IPS-18c (cell line): ENCODE data around the gene SLC26A11.
"Not testable (repeated sequence)": the region's sequence is repeated elsewhere in the genome, so short reads cannot be mapped to it uniquely, and the experiment has no call there.

Source experiments
- H3K4me3 ChIP-seq: 2 replicates; pipeline ENCODE4 v1.7.0; 2013; ENCODE audit warnings: low read depth, mild to moderate bottlenecking, low read length, moderate library complexity; ENCODE audit not compliant: insufficient read depth
- H3K9me3 ChIP-seq: one replicate; pipeline ENCODE4 v1.6.1; 2013; ENCODE audit warnings: mild to moderate bottlenecking, low read length, moderate library complexity; ENCODE audit not compliant: control insufficient read depth, insufficient read depth

The SLC26A11 gene

GRCh38 chr17:80261895-80262279, 41.7 kb downstream of the SLC26A11 start:
- H3K4me3 ChIP-seq = peak overlapping the region; percentile 85; the same call in 1 of the 2 replicates
- no peaks in the 10 kb centered on the region for H3K9me3 ChIP-seq

GRCh38 chr17:80262291-80262690, 42.1 kb downstream of the SLC26A11 start:
- Histone ChIP-seq H3K9me3 (no peaks in the 10 kb centered on the region), H3K4me3 (no peak overlapping the region; the same call in 1 of the 2 replicates)

- H3K9me3 ChIP-seq = no peaks in the 10 kb centered on the region
- no peak overlapping the region for H3K4me3 ChIP-seq
Observed at GRCh38 chr17:80262775-80263244, 42.6 kb downstream of the SLC26A11 start.

GRCh38 chr17:80263253-80264204, 43.3 kb downstream of the SLC26A11 start:
- no peak overlapping the region for H3K4me3 ChIP-seq
- H3K9me3 ChIP-seq = no peaks in the 10 kb centered on the region

GRCh38 chr17:80264205-80265075, 44.2 kb downstream of the SLC26A11 start:
- no peak overlapping the region for H3K4me3 ChIP-seq

GRCh38 chr17:80265205-80266068, 45.2 kb downstream of the SLC26A11 start:
- no peaks in the 10 kb centered on the region for H3K9me3 ChIP-seq
- H3K4me3 ChIP-seq = no peak overlapping the region

More at GRCh38 chr17:80264205-80265075, 44.2 kb downstream of the SLC26A11 start:
- H3K9me3 ChIP-seq = no peaks in the 10 kb centered on the region

GRCh38 chr17:80267391-80267790, 47.2 kb downstream of the SLC26A11 start:
- Histone ChIP-seq H3K4me3 (no peak overlapping the region), H3K9me3 (no peaks in the 10 kb centered on the region)

- no peak overlapping the region for H3K4me3 ChIP-seq
- H3K9me3 ChIP-seq = no peaks in the 10 kb centered on the region
Observed at GRCh38 chr17:80268427-80268826, 48.2 kb downstream of the SLC26A11 start.

GRCh38 chr17:80269405-80269807, 49.2 kb downstream of the SLC26A11 start:
- no peaks in the 10 kb centered on the region for H3K9me3 ChIP-seq
- no peak overlapping the region for H3K4me3 ChIP-seq

- peak overlapping the region; percentile 5; the same call in 1 of the 2 replicates for H3K4me3 ChIP-seq
- no peaks in the 10 kb centered on the region for H3K9me3 ChIP-seq
Observed at GRCh38 chr17:80270104-80270503, 49.9 kb downstream of the SLC26A11 start.

- H3K9me3 ChIP-seq = no peaks in the 10 kb centered on the region
- no peak overlapping the region; the same call in 1 of the 2 replicates for H3K4me3 ChIP-seq
Observed at GRCh38 chr17:80270836-80271235, 50.6 kb downstream of the SLC26A11 start.

GRCh38 chr17:80272366-80272765, 52.1 kb downstream of the SLC26A11 start:
- Histone ChIP-seq H3K4me3 (no peak overlapping the region), H3K9me3 (no peaks in the 10 kb centered on the region)

GRCh38 chr17:80274331-80274730, 54.1 kb downstream of the SLC26A11 start:
- no peaks in the 10 kb centered on the region for H3K9me3 ChIP-seq
- H3K4me3 ChIP-seq = no peak overlapping the region

- H3K9me3 ChIP-seq = no peaks in the 10 kb centered on the region
- no peak overlapping the region for H3K4me3 ChIP-seq
Observed at GRCh38 chr17:80274871-80275449, 54.7 kb downstream of the SLC26A11 start.

GRCh38 chr17:80275857-80276256, 55.6 kb downstream of the SLC26A11 start:
- not testable (repeated sequence) for H3K9me3 ChIP-seq

More at GRCh38 chr17:80275857-80276256, 55.6 kb downstream of the SLC26A11 start:
- not testable (repeated sequence) for H3K4me3 ChIP-seq
